ENCODE measurements around the gene DTNA. TPM values are rescaled to one million over a fixed set of nuclear protein-coding genes. Genes with fewer than 3 reads are reported as not detected.

The DTNA gene
- total RNA-seq, 2 donors from 2014 or later: 41.0 to 78.4 TPM

GRCh38 chr18:34840256-34840826 lies 130.2 kb downstream of the DTNA start:
- no peak for TF ChIP-seq CTCF (IDR thresholded peaks at IDR 0.05)
- no peak overlapping the region for H3K4me3 ChIP-seq
- no peaks in the 10 kb centered on the region for H3K36me3 ChIP-seq
- H3K27ac ChIP-seq: no peak overlapping the region
- H3K4me1 ChIP-seq (ENCODE audit: control insufficient read depth in 1 of 2, low read depth in 2 of 2): peaks cover 6 to 22% of the 10 kb centered on the region in 2 donors
- DNase-seq (ENCODE audit: low spot score) (no peak), ATAC-seq (ENCODE audit: insufficient number of reproducible peaks, low FRiP score, low read depth) (no peak)
- H3K27me3 ChIP-seq (replicated peaks; ENCODE audit: insufficient read depth): no peaks in the 10 kb centered on the region
- no peaks in the 10 kb centered on the region for H3K9me3 ChIP-seq

- Histone ChIP-seq H3K4me1 (ENCODE audit: control insufficient read depth in 1 of 2, low read depth in 2 of 2) (peaks cover 0 to 9% of the 10 kb centered on the region in 2 donors), H3K36me3 (no peaks in the 10 kb centered on the region), H3K27me3 (replicated peaks; ENCODE audit: insufficient read depth) (no peaks in the 10 kb centered on the region), H3K4me3 (no peak overlapping the region), H3K9me3 (no peaks in the 10 kb centered on the region), H3K27ac (no peak overlapping the region)
- DNase-seq (ENCODE audit: low spot score) (no peak), ATAC-seq (ENCODE audit: insufficient number of reproducible peaks, low FRiP score, low read depth) (no peak)
- TF ChIP-seq CTCF (IDR thresholded peaks at IDR 0.05): no peak
These were observed 131.8 kb downstream of the DTNA start for GRCh38 chr18:34841891-34842290.

GRCh38 chr18:34844072-34844471 lies 134.0 kb downstream of the DTNA start:
- ATAC-seq (ENCODE audit: insufficient number of reproducible peaks, low FRiP score, low read depth) (no peak), DNase-seq (ENCODE audit: low spot score) (no peak)
- no peak for TF ChIP-seq CTCF (IDR thresholded peaks at IDR 0.05)
- peaks cover 0 to under 1% of the 10 kb centered on the region in 2 donors for H3K4me1 ChIP-seq (ENCODE audit: control insufficient read depth in 1 of 2, low read depth in 2 of 2)
- H3K27ac ChIP-seq: no peak overlapping the region
- no peaks in the 10 kb centered on the region for H3K9me3 ChIP-seq
- H3K36me3 ChIP-seq: no peaks in the 10 kb centered on the region
- no peak overlapping the region for H3K4me3 ChIP-seq
- H3K27me3 ChIP-seq (replicated peaks; ENCODE audit: insufficient read depth): no peaks in the 10 kb centered on the region

- H3K4me1 ChIP-seq (ENCODE audit: control insufficient read depth in 1 of 2, low read depth in 2 of 2): no peaks in the 10 kb centered on the region
- H3K4me3 ChIP-seq: no peak overlapping the region
- DNase-seq (ENCODE audit: low spot score) (no peak), ATAC-seq (ENCODE audit: insufficient number of reproducible peaks, low FRiP score, low read depth) (no peak)
- no peaks in the 10 kb centered on the region for H3K36me3 ChIP-seq
- TF ChIP-seq CTCF (IDR thresholded peaks at IDR 0.05): no peak
- no peaks in the 10 kb centered on the region for H3K9me3 ChIP-seq
- no peaks in the 10 kb centered on the region for H3K27me3 ChIP-seq (replicated peaks; ENCODE audit: insufficient read depth)
- H3K27ac ChIP-seq: no peak overlapping the region
These were observed 134.8 kb downstream of the DTNA start for GRCh38 chr18:34844732-34845459.

- peaks cover 13% of the 10 kb centered on the region for H3K36me3 ChIP-seq
- no peak overlapping the region for H3K4me3 ChIP-seq
- H3K27me3 ChIP-seq (replicated peaks; ENCODE audit: insufficient read depth): no peaks in the 10 kb centered on the region
- no peak overlapping the region for H3K27ac ChIP-seq
- no peaks in the 10 kb centered on the region for H3K4me1 ChIP-seq (ENCODE audit: control insufficient read depth in 1 of 2, low read depth in 2 of 2)
- no peaks in the 10 kb centered on the region for H3K9me3 ChIP-seq
- DNase-seq (ENCODE audit: low spot score) (no peak), ATAC-seq (ENCODE audit: insufficient number of reproducible peaks, low FRiP score, low read depth) (no peak)
- no peak for TF ChIP-seq CTCF (IDR thresholded peaks at IDR 0.05)
These were observed 137.3 kb downstream of the DTNA start for GRCh38 chr18:34847408-34847807.
